Glutamatergic neuron (in vitro differentiated cells): ENCODE data around the gene HIC1. TPM values are rescaled to one million over a fixed set of nuclear protein-coding genes. Genes with fewer than 3 reads are reported as not detected.

Experiments used
- DNase-seq: peaks from one replicate; pipeline ENCODE4 v3.0.0; 2022
- H3K27ac Mint-ChIP-seq: one replicate; pipeline ENCODE4 v1.8.0; 2020; ENCODE audit warnings: mild to moderate bottlenecking, mixed read lengths, inconsistent platforms; ENCODE audit not compliant: unreplicated experiment
- H3K27me3 Mint-ChIP-seq: one replicate; pipeline ENCODE4 v1.8.0; 2020; ENCODE audit warnings: mild to moderate bottlenecking, moderate library complexity, mixed read lengths, inconsistent platforms; ENCODE audit not compliant: unreplicated experiment
- H3K36me3 Mint-ChIP-seq: one replicate; pipeline ENCODE4 v1.8.0; 2020; ENCODE audit warnings: mild to moderate bottlenecking, mixed read lengths, inconsistent platforms; ENCODE audit not compliant: unreplicated experiment
- H3K4me1 Mint-ChIP-seq: one replicate; pipeline ENCODE4 v1.8.0; 2020; ENCODE audit warnings: mild to moderate bottlenecking, low read depth, mixed read lengths, inconsistent platforms; ENCODE audit not compliant: unreplicated experiment
- H3K4me3 Mint-ChIP-seq: one replicate; pipeline ENCODE4 v1.8.0; 2020; ENCODE audit warnings: mild to moderate bottlenecking, mixed read lengths, inconsistent platforms; ENCODE audit not compliant: unreplicated experiment
- H3K9me3 Mint-ChIP-seq: one replicate; pipeline ENCODE4 v1.8.0; 2020; ENCODE audit warnings: mild to moderate bottlenecking, moderate library complexity, mixed read lengths, inconsistent platforms; ENCODE audit not compliant: unreplicated experiment
- CTCF ChIP-seq: fragments of 200-600 bp; sonication (generic); IDR thresholded peaks from one replicate; pipeline ENCODE4 v1.5.0; 2021; ENCODE audit not compliant: partially characterized antibody, unreplicated experiment
- total RNA-seq: library from RNA; stranded (reverse); fragmentation: NEBNext Ultra II Directional; extraction: Animal tissue kit (Norgen Biotek cat#: 25700); gene quantifications from one replicate; pipeline ENCODE4 v1.2.1, GENCODE V29; 2021; ENCODE audit not compliant: unreplicated experiment

Gene HIC1
- total RNA-seq, 1 donor from 2014 or later: 2.5 TPM

- H3K27ac Mint-ChIP-seq: peak within 1 kb of the TSS; percentile 72
- TF ChIP-seq CTCF: no peak
- H3K36me3 Mint-ChIP-seq: no peaks in the 10 kb centered on the region
- H3K9me3 Mint-ChIP-seq: peaks cover 4% of the 10 kb centered on the region
- H3K4me1 Mint-ChIP-seq: peaks cover 15% of the 10 kb centered on the region
- H3K4me3 Mint-ChIP-seq: peak within 1 kb of the TSS; percentile 93
- DNase-seq: peak; percentile 92
- peaks cover 9% of the 10 kb centered on the region for H3K27me3 Mint-ChIP-seq
Measured at GRCh38 chr17:2029911-2030778, 24.8 kb upstream of the HIC1 start, which contains the start of gene DPH1. TSS of gene DPH1 (plus strand) at chr17:2030153. CDS start at chr17:2030170, 17 bp downstream.

- peak; percentile 69 for DNase-seq
- Mint-ChIP-seq H3K4me3 (peak overlapping the region; percentile 93), H3K9me3 (peaks cover 4% of the 10 kb centered on the region), H3K36me3 (no peaks in the 10 kb centered on the region), H3K27me3 (peaks cover 9% of the 10 kb centered on the region), H3K27ac (peak overlapping the region; percentile 72), H3K4me1 (peaks cover 15% of the 10 kb centered on the region)
- peak; percentile 58 for TF ChIP-seq CTCF
Measured at GRCh38 chr17:2030779-2031163, 24.1 kb upstream of the HIC1 start.

GRCh38 chr17:2033153-2033552 is 21.8 kb upstream of the HIC1 start:
- H3K4me3 Mint-ChIP-seq: no peak overlapping the region
- H3K9me3 Mint-ChIP-seq: peaks cover 1% of the 10 kb centered on the region
- no peaks in the 10 kb centered on the region for H3K36me3 Mint-ChIP-seq
- H3K27me3 Mint-ChIP-seq: no peaks in the 10 kb centered on the region
- H3K27ac Mint-ChIP-seq: peak overlapping the region; percentile 43
- no peak for TF ChIP-seq CTCF
- H3K4me1 Mint-ChIP-seq: peaks cover 16% of the 10 kb centered on the region
- no peak for DNase-seq

- Mint-ChIP-seq H3K4me3 (no peak overlapping the region), H3K4me1 (peaks cover 13% of the 10 kb centered on the region), H3K27ac (peak overlapping the region; percentile 12), H3K27me3 (no peaks in the 10 kb centered on the region), H3K36me3 (no peaks in the 10 kb centered on the region), H3K9me3 (peaks cover 1% of the 10 kb centered on the region)
- no peak for TF ChIP-seq CTCF
- DNase-seq: peak; percentile 28
Measured at GRCh38 chr17:2034157-2034556, 20.7 kb upstream of the HIC1 start.
